Motor neuron (in vitro differentiated cells): ENCODE results near the gene EIF4A3. TPM values are rescaled to one million over a fixed set of nuclear protein-coding genes. Genes with fewer than 3 reads are reported as not detected.
"Not testable (repeated sequence)": the region's sequence is repeated elsewhere in the genome, so short reads cannot be mapped to it uniquely, and the experiment has no call there.

Experiments
- ATAC-seq, 8 experiments: fragments of 200-7000 bp; cut with Tn5 transposase; replicated peaks in 6 of 8; 2 replicates each; pipeline ENCODE4 v1.8.0; 2021; ENCODE audit warnings: mild to moderate bottlenecking in 8 of 8, moderate library complexity in 8 of 8
- H3K27ac ChIP-seq, 2 donors: fragments of 250-450 bp; sonication (Bioruptor Pico); 2 replicates each; pipeline ENCODE4 v1.9.0; 2021; ENCODE audit warnings: antibody characterized with exemption in 2 of 2, mild to moderate bottlenecking in 2 of 2, moderate library complexity in 1 of 2
- H3K4me1 ChIP-seq, 2 donors: fragments of 250-450 bp; sonication (Bioruptor Pico); replicated peaks in 1 of 2; 2 replicates each; pipeline ENCODE4 v1.6.1; 2021; ENCODE audit warnings: antibody characterized with exemption in 2 of 2, mild to moderate bottlenecking in 2 of 2, moderate library complexity in 1 of 2
- H3K4me3 ChIP-seq, 5 donors: fragments of 250-450 bp; sonication (Bioruptor Pico); 2 replicates each; pipeline ENCODE4 v1.9.0; 2021; ENCODE audit warnings: antibody characterized with exemption in 5 of 5, mild to moderate bottlenecking in 5 of 5, moderate library complexity in 4 of 5
- WGBS, 10 experiments: fragments of 450-650 bp; shearing (Covaris generic); methylation state at CpG; one replicate each; pipeline ENCODE4 v1.0.0; 2022; 5-methylcytosine and 5-hydroxymethylcytosine counted together
- in situ Hi-C, 9 experiments: fragments of 400-800 bp; cut with MboI; loops; one replicate each; pipeline ENCODE4 v1.15.0; 2021; ENCODE audit warnings: low sequenced_read_pairs in 9 of 9, low pct_unique_long_range_greater_than_20kb in 2 of 9; ENCODE audit not compliant: unreplicated experiment in 9 of 9
- total RNA-seq, 8 experiments: library from RNA; unstranded; fragments of 300-600 nt; gene quantifications; 2 replicates each; pipeline versions ENCODE4 v1.2.3 to v1.2.4, GENCODE V29; 2022

The EIF4A3 gene
- total RNA-seq, 8 experiments from 2014 or later: 63.4 to 192 (median 95.1) TPM

DNA sequence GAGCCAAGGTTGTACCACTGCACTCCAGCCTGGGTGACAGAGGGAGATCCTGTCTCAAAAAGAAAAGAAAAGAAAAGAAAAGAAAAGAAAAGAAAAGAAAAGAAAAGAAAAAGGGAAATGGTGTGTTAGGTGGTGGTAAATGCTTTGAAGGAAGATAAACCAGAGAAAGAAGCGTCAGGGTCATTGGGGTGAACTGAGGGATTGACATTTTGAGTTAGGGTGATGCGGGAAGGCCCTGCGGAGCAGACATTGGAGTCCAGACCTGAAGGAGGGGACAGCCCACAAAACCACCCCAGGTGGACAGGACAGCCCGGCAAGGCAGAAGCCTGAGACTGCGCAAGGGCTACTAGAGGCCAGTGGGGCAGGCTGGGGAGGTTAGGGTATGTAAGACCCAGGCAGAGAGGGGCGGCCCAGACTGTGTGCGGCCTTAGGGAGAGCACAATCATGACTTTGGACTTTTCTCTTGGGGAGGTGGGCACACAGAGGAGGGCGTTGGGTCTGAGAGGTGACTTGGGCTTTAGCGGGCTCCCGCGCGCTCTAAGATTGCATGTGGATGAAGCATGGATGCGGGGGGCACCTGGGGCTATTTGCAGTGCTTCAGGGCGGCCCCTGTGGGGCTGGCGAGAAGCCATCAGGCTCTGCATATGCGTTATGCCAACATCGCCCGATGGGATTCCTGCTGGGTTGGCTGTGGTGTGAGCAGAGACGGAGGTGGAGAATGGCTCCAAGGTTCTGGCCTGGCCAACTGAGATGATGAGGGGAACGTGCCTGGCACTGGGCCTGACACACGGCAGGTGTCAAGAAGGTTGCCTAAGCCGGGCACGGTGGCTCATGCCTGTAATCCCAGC lies 48.9 kb downstream of the EIF4A3 start:
- no peak overlapping the region for H3K27ac ChIP-seq
- ATAC-seq: no peak
- WGBS, 10 experiments: 68 to 100% (median 92%) methylated on average over 1 to 8 of the region's 23 CpGs; no CpG with 5 or more reads in 1 of the 10 experiments
- H3K4me1 ChIP-seq: peaks cover 20 to 23% of the 10 kb centered on the region in 2 donors
- in situ Hi-C loops: no loop called here
- H3K4me3 ChIP-seq: no peak overlapping the region

DNA sequence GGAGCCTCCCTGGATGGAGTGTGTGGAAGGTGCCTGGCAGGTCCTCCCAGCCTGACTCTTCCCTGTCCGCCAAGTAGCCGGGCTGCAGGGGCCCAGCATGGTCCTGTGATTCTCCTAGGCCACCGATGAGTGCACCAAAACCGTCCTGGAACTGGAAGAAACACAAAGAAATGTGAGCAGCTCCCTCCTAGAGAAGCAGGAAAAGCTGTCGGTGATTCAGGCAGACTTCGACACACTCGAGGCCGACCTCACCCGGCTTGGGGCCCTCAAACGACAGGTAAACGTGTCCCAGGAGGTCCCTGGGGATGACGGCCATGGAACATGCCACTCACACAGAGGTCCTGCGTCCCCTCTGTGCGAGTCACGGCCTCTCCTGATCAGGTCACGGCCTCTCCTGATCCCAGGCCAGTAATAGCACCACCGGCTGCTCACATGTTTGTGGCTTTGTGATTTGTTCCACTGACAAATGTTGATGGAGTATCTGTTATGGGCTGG lies 49.8 kb downstream of the EIF4A3 start:
- Histone ChIP-seq H3K27ac (peak overlapping the region in 1 of 2 donors; percentile 57), H3K4me1 (peaks cover 12 to 14% of the 10 kb centered on the region in 2 donors), H3K4me3 (no peak overlapping the region)
- ATAC-seq: no peak
- in situ Hi-C loops: no loop called here
- WGBS, 10 experiments: 58 to 87% (median 80%) methylated on average over 1 to 10 of the region's 17 CpGs; no CpG with 5 or more reads in 4 of the 10 experiments

DNA sequence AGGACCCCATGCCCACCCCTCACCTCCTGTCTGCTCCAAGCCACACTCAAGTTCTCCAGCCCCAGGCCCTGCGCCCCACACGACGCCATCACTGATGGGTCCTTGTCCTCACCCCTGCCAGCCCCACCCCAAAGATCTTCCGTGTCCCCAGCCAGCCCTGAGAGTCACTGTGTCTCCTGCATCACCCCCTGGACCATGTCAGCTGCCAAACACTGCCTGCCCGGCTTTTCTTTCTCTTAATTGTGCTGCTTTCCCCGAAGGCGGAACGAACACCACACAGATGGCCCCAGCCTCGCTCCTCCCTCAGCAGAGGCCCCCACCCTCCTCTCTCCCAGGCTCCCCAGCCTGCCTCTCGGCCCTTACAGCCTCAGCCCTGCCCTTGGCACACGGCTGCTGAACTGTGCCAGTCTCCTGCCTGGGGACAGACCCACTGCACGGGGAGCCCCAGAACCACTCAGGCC lies 50.3 kb downstream of the EIF4A3 start:
- peaks cover 12 to 13% of the 10 kb centered on the region in 2 donors for H3K4me1 ChIP-seq
- H3K27ac ChIP-seq: peak overlapping the region in 1 of 2 donors; percentile 57
- peak; percentile 14 to 76 (median 48) for ATAC-seq
- 5 to 37% methylated on average over 2 to 3 of the region's 12 CpGs; no CpG with 5 or more reads in 8 of the 10 experiments for WGBS, 10 experiments
- in situ Hi-C loops: no loop called here
- no peak overlapping the region for H3K4me3 ChIP-seq

DNA sequence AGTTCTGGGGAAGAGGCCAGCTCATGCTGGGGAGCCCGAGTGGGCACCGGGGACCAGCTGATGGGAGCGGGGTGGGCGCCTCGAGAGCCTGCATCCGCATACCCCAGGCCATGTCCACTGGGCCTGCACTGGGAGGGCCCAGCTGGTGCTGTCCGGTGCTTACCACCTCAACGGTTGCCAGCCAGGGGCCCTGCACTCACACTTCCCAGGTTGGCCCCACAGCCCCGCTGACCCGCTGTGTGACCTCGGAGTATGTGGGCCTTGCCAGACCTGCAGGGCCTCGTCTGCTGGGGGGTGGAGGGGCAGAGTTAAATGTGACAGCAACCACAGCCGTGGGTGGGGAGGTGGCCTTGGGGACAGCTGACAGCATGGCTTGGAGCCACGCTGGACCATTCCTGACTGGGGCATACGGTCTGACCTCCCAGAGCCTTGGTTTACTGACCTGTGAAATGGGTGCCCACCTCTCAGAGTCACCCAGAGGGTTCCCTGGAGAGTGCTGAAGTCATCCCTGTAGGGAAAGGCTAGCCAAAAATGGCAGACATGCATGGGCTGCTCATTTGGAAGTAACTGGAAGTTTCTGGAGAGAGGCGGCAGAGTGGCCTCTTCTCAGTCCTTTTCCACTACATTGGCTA lies 51.0 kb downstream of the EIF4A3 start:
- in situ Hi-C loops: no loop called here
- Histone ChIP-seq H3K4me1 (peaks cover 12 to 13% of the 10 kb centered on the region in 2 donors), H3K4me3 (no peak overlapping the region), H3K27ac (no peak overlapping the region)
- WGBS, 10 experiments: no CpG with 5 or more reads among the region's 16 CpGs
- ATAC-seq: no peak

DNA sequence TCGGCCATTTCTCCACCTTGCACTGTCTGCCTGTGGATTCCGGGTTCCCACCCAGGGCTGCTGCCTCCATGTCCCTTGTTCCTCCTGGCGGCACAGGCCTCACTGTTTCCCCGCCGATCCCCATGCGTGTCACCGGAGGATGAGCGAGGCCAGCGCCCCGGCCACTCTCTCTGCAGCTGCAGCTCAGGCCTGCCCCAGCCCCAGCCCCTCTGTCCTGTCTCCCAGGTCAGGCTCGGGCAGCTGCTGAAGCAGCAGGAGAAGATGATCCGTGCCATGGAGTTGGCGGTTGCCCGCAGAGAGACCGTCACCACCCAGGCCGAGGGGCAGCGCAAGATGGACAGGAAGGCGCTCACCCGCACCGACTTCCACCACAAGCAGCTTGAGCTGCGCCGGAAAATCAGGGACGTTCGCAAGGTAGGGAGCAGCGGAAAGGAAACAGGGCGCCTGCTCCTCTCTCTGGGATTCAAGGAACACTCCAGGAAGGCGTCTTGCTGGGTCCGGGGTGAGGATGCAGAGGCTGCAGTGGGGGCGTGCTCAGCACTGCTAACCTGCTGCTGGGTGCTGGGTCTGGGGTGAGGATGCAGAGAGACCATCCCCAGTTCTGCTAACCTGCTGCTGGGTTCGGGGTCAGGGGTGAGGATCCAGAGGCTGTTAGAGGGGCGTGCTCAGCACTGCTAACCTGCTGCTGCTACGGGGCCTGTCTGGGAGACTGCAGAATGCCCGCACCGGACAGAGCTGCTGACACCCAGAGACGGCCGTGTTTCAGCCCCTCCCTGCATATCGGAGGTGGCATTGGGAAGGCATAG lies 51.7 kb downstream of the EIF4A3 start:
- Histone ChIP-seq H3K4me3 (no peak overlapping the region), H3K4me1 (peaks cover 8 to 10% of the 10 kb centered on the region in 2 donors), H3K27ac (no peak overlapping the region)
- 72 to 100% (median 92%) methylated on average over 1 to 14 of the region's 37 CpGs; no CpG with 5 or more reads in 5 of the 10 experiments for WGBS, 10 experiments
- no peak for ATAC-seq
- in situ Hi-C loops: no loop called here

DNA sequence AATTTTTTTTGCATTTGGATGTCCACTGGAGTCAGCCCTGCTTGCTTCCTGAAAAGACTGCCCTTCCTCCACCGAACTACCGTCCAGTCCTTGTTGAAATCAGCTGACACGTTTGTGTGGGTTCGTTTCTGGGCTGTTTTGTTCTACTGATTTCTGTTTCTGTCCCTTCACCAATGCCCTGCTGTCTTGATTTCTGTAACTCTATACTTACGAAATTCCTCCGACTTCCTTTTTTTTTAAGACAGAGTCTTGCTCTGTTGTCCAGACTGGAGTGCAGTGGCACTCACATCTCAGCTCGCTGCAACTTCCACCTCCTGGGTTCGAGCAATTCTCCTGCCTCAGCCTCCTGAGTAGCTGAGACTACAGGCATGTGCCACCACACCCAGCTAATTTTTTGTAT lies 54.0 kb downstream of the EIF4A3 start:
- in situ Hi-C loops: no loop called here
- H3K27ac ChIP-seq: no peak overlapping the region

DNA sequence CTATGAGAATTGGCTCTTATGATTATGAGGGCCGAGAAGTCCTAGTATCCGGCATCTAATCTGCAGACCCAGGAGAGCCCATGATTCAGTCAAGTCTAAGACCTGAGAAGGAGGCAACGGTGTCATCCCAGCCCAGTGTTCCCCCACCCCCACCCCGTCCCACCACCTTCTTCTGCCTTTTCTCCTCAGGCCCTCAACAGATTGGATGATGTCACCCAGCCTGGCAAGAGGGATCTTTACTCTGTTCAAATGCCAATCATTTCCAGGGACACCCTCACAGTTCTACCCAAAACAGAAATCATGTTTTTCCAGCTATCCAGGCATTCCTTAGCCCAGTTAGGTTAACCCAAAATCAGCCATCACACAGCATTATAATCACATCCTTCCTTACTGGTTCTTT lies 55.6 kb downstream of the EIF4A3 start:
- Histone ChIP-seq H3K27ac (no peak overlapping the region), H3K4me3 (no peak overlapping the region), H3K4me1 (peaks cover 0 to under 1% of the 10 kb centered on the region in 2 donors)
- WGBS, 10 experiments: no CpG with 5 or more reads among the region's 4 CpGs
- peak in 2 of 8 experiments; percentile 16 to 17 for ATAC-seq
- in situ Hi-C loops: no loop called here

More for the DNA sequence above, 54.0 kb downstream of the EIF4A3 start:
- ATAC-seq: no peak
- H3K4me1 ChIP-seq: peaks cover 8 to 10% of the 10 kb centered on the region in 2 donors
- no peak overlapping the region for H3K4me3 ChIP-seq
- WGBS, 10 experiments: 43 to 100% (median 77%) methylated on average over 1 to 8 of the region's 8 CpGs; no CpG with 5 or more reads in 2 of the 10 experiments

DNA sequence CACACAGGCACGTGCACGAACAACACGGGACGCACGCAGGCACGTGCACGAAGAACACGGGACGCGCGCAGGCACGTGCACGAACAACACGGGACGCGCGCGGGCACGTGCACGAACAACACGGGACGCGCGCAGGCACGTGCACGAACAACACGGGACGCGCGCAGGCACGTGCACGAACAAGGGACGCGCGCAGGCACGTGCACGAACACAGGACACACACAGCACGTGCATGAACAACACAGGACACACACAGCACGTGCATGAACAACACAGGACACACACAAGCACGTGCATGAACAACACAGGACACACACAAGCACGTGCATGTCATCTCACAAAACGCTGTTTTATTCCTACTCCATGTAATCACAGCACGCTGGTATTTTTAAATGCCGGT lies 56.8 kb downstream of the EIF4A3 start:
- H3K4me1 ChIP-seq, ATAC-seq, in situ Hi-C loops, H3K27ac ChIP-seq, H3K4me3 ChIP-seq: not testable (repeated sequence)
- WGBS, 10 experiments: 89 to 100% (median 93%) methylated on average over 1 to 32 of the region's 44 CpGs; no CpG with 5 or more reads in 3 of the 10 experiments

DNA sequence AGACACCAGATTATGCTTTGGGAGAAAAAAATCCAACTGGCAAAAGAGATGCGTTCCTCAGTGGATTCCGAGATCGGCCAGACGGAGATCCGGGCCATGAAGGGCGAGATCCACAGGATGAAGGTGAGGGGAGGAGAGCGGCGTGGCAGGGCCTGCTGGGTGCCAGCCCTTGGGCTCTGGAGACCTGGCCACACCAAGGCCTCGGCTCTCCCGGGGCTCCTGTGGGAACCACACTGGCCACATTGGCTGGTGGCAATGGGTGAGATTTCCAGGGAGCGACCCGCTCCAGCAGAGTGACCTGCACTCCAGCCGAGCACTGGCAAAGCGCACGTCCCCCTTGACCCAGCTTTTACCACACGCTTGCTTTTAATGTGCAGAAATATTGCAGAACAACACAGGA lies 57.2 kb downstream of the EIF4A3 start:
- Histone ChIP-seq H3K4me1 (no peaks in the 10 kb centered on the region), H3K27ac (no peak overlapping the region), H3K4me3 (no peak overlapping the region)
- in situ Hi-C loops: no loop called here
- 76 to 100% (median 95%) methylated on average over 1 to 4 of the region's 16 CpGs; no CpG with 5 or more reads in 4 of the 10 experiments for WGBS, 10 experiments
- ATAC-seq: no peak

DNA sequence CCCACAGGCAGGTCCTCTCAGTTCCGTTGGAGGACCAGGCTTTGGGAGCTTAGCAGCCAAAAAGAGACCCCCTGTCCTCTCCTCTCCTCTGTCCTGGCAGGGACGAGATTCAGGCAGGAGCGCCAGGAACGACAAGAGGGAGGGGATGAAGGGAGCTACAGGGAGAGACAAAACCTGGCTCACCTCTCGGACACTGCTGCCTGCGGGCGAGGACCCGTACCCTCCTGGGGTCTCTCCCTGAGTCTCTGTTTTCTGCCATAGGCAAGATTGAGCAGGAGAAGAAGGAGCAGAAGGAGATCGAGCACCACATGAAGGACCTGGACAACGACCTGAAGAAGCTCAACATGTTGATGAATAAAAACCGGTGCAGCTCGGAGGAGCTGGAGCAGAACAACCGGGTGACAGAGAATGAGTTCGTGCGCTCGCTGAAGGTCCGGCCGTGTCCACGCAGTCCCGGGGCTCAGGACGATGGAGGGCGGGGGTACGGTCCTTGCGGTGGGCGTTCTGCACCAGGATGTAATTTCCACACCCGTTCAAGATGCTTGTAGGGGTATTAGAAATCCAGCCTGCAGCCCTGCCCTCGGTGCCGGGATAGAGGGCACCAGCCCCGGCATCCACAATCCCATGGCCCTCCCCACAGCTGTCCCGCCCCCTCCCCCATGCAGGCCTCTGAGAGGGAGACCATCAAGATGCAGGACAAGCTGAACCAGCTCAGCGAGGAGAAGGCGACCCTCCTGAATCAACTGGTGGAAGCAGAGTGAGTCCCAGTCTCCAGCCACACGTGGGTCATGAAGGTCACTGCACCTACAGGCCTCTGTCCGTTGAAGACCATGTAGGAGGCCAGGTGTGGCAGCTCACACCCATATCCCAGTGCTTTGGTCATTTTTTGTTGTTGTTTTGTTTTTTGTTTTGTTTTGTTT lies 59.3 kb downstream of the EIF4A3 start:
- in situ Hi-C loops: no loop called here

DNA sequence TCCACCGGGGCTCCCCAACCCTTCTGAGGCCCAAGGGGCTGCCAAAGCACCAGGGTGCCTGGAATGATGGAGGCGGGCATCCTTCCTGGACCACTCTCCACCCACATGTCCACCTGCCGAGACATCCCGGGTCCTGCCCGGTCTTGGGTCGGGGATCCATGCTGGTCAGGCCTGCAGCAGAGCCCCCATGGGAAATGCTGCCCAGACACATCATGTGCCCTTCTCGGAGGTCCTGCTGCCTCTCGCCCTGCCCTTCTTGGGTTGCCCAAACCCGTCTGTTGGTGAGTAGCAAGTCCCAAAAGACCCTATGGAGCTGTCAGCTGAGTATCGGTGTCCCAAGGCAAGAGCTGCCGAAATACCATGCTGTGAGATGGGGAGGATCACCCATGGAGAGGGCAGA lies 60.3 kb downstream of the EIF4A3 start:
- H3K4me1 ChIP-seq: peaks cover 0 to 6% of the 10 kb centered on the region in 2 donors
- in situ Hi-C loops: no loop called here
- WGBS, 10 experiments: 20 to 100% (median 83%) methylated on average over 1 of the region's 11 CpGs; no CpG with 5 or more reads in 6 of the 10 experiments
- no peak overlapping the region for H3K4me3 ChIP-seq
- no peak overlapping the region for H3K27ac ChIP-seq
- ATAC-seq: no peak

More for the DNA sequence above, 59.3 kb downstream of the EIF4A3 start:
- H3K4me1 ChIP-seq: peaks cover 0 to 4% of the 10 kb centered on the region in 2 donors
- no peak for ATAC-seq
- H3K27ac ChIP-seq: no peak overlapping the region
- WGBS, 10 experiments: 0 to 100% (median 84%) methylated on average over 1 to 10 of the region's 34 CpGs; no CpG with 5 or more reads in 4 of the 10 experiments
- H3K4me3 ChIP-seq: no peak overlapping the region

DNA sequence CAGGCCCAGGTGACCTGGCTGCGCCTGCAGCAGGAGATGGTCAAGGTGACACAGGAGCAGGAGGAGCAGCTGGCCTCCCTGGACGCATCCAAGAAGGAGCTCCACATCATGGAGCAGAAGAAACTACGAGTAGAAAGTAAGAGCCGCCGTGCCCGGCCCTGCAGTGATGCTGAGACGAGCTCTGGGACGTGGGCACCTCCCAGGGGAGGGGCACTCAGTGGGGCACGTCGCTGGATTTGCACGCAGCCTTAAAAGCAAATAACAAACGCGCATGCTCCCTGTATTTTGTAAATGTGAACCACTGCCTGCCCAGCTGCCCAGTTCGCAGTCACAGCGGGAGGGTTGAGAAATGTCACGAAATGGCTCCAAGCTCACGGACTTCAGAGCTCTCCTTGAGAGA lies 60.8 kb downstream of the EIF4A3 start:
- in situ Hi-C loops: no loop called here
- H3K27ac ChIP-seq: no peak overlapping the region
- ATAC-seq: peak in 1 of 8 experiments; percentile 39
- no peak overlapping the region for H3K4me3 ChIP-seq
- WGBS, 10 experiments: 38 to 100% (median 79%) methylated on average over 1 to 5 of the region's 17 CpGs; no CpG with 5 or more reads in 5 of the 10 experiments
- peaks cover 0 to 6% of the 10 kb centered on the region in 2 donors for H3K4me1 ChIP-seq
